Glutamatergic neuron (in vitro differentiated cells): Measurements from ENCODE around the gene ATP8A2. TPM values are rescaled to one million over a fixed set of nuclear protein-coding genes. Genes with fewer than 3 reads are reported as not detected.
"Not testable (repeated sequence)": the region's sequence is repeated elsewhere in the genome, so short reads cannot be mapped to it uniquely, and the experiment has no call there.

ENCODE experiments used
- DNase-seq: peaks from one replicate; pipeline ENCODE4 v3.0.0; 2022
- H3K27ac Mint-ChIP-seq: one replicate; pipeline ENCODE4 v1.8.0; 2020; ENCODE audit warnings: mild to moderate bottlenecking, mixed read lengths, inconsistent platforms; ENCODE audit not compliant: unreplicated experiment
- H3K27me3 Mint-ChIP-seq: one replicate; pipeline ENCODE4 v1.8.0; 2020; ENCODE audit warnings: mild to moderate bottlenecking, moderate library complexity, mixed read lengths, inconsistent platforms; ENCODE audit not compliant: unreplicated experiment
- H3K36me3 Mint-ChIP-seq: one replicate; pipeline ENCODE4 v1.8.0; 2020; ENCODE audit warnings: mild to moderate bottlenecking, mixed read lengths, inconsistent platforms; ENCODE audit not compliant: unreplicated experiment
- H3K4me1 Mint-ChIP-seq: one replicate; pipeline ENCODE4 v1.8.0; 2020; ENCODE audit warnings: mild to moderate bottlenecking, low read depth, mixed read lengths, inconsistent platforms; ENCODE audit not compliant: unreplicated experiment
- H3K4me3 Mint-ChIP-seq: one replicate; pipeline ENCODE4 v1.8.0; 2020; ENCODE audit warnings: mild to moderate bottlenecking, mixed read lengths, inconsistent platforms; ENCODE audit not compliant: unreplicated experiment
- H3K9me3 Mint-ChIP-seq: one replicate; pipeline ENCODE4 v1.8.0; 2020; ENCODE audit warnings: mild to moderate bottlenecking, moderate library complexity, mixed read lengths, inconsistent platforms; ENCODE audit not compliant: unreplicated experiment
- CTCF ChIP-seq: fragments of 200-600 bp; sonication (generic); IDR thresholded peaks from one replicate; pipeline ENCODE4 v1.5.0; 2021; ENCODE audit not compliant: partially characterized antibody, unreplicated experiment
- total RNA-seq: library from RNA; stranded (reverse); fragmentation: NEBNext Ultra II Directional; extraction: Animal tissue kit (Norgen Biotek cat#: 25700); gene quantifications from one replicate; pipeline ENCODE4 v1.2.1, GENCODE V29; 2021; ENCODE audit not compliant: unreplicated experiment

Gene ATP8A2
- total RNA-seq, 1 donor from 2014 or later, result 70.1 TPM

GRCh38 chr13:25768838-25769237 lies 397.1 kb downstream of the ATP8A2 start:
- Mint-ChIP-seq H3K36me3 (no peaks in the 10 kb centered on the region), H3K9me3 (peaks cover 3% of the 10 kb centered on the region), H3K4me3 (no peak overlapping the region), H3K27me3 (peaks cover 1% of the 10 kb centered on the region), H3K4me1 (peaks cover 8% of the 10 kb centered on the region), H3K27ac (no peak overlapping the region)
- TF ChIP-seq CTCF, result no peak
- no peak for DNase-seq

GRCh38 chr13:25770601-25771000 lies 398.8 kb downstream of the ATP8A2 start:
- Mint-ChIP-seq H3K9me3 (peaks cover 3% of the 10 kb centered on the region), H3K4me1 (peaks cover 3% of the 10 kb centered on the region), H3K27ac (no peak overlapping the region), H3K4me3 (no peak overlapping the region), H3K36me3 (no peaks in the 10 kb centered on the region), H3K27me3 (peaks cover 4% of the 10 kb centered on the region)
- TF ChIP-seq CTCF, result no peak
- DNase-seq, result no peak

GRCh38 chr13:25771202-25771601 lies 399.4 kb downstream of the ATP8A2 start:
- Mint-ChIP-seq H3K4me1 (peaks cover 3% of the 10 kb centered on the region), H3K4me3 (no peak overlapping the region), H3K27ac (no peak overlapping the region), H3K27me3 (peaks cover 3% of the 10 kb centered on the region), H3K9me3 (peaks cover 3% of the 10 kb centered on the region), H3K36me3 (no peaks in the 10 kb centered on the region)
- TF ChIP-seq CTCF, result no peak
- DNase-seq, result no peak

GRCh38 chr13:25771641-25772478 lies 400.1 kb downstream of the ATP8A2 start:
- Mint-ChIP-seq H3K27ac (no peak overlapping the region), H3K9me3 (peaks cover 3% of the 10 kb centered on the region), H3K36me3 (no peaks in the 10 kb centered on the region), H3K27me3 (peaks cover 3% of the 10 kb centered on the region), H3K4me3 (no peak overlapping the region), H3K4me1 (peaks cover 3% of the 10 kb centered on the region)
- no peak for TF ChIP-seq CTCF
- no peak for DNase-seq

GRCh38 chr13:25772534-25772933 lies 400.8 kb downstream of the ATP8A2 start:
- not testable (repeated sequence) for H3K9me3 Mint-ChIP-seq, H3K4me1 Mint-ChIP-seq, H3K27me3 Mint-ChIP-seq, DNase-seq, H3K4me3 Mint-ChIP-seq, H3K27ac Mint-ChIP-seq, H3K36me3 Mint-ChIP-seq

GRCh38 chr13:25774056-25774455 lies 402.3 kb downstream of the ATP8A2 start:
- H3K4me1 Mint-ChIP-seq, result peaks cover 16% of the 10 kb centered on the region

More at GRCh38 chr13:25774056-25774455, 402.3 kb downstream of the ATP8A2 start:
- DNase-seq, H3K4me3 Mint-ChIP-seq, H3K36me3 Mint-ChIP-seq, H3K27ac Mint-ChIP-seq, H3K27me3 Mint-ChIP-seq, H3K9me3 Mint-ChIP-seq: not testable (repeated sequence)
